K562 (cell line): ENCODE data around the gene SLC17A8. TPM values are rescaled to one million over a fixed set of nuclear protein-coding genes. Genes with fewer than 3 reads are reported as not detected.

Source experiments
- ATAC-seq: fragments of 200-7000 bp; cut with Tn5 transposase; 3 replicates; pipeline ENCODE4 v1.9.1; 2020; ENCODE audit warnings: moderate library complexity
- BruUV-seq: library from RNA; stranded (reverse); fragments of 400-500 nt; replicated peaks from 2 replicates; lab custom pipeline; 2021; lab: Mats Ljungman, UMichigan
- CTCF ChIA-PET: fragments of 300-600 bp; formaldehyde crosslinking; extraction: SDS; loops from one replicate; lab custom pipeline; 2021; ENCODE audit warnings: low intra/inter-chr PET ratio; lab: Yijun Ruan, JAX
- POLR2A ChIA-PET: fragments of 300-600, 350-650 bp; sonication (Branson Sonifier 250); formaldehyde crosslinking; extraction: SDS; loops from one replicate; lab custom pipeline; 2021; ENCODE audit warnings: antibody characterized with exemption, inconsistent platforms; lab: Yijun Ruan, JAX
- DNase-seq, 4 experiments: peaks; one replicate each; pipeline versions ENCODE4 v3.0.0 to v3.0.0-alpha.2; 2011 to 2018; ENCODE audit warnings: low spot score in 3 of 4, mixed read lengths in 3 of 4; ENCODE audit errors: extremely low read depth in 1 of 4
- FAIRE-seq: peaks from 2 replicates; lab custom pipeline; 2011; peaks lifted over from hg19 to GRCh38; lab: Jason Lieb, UNC
- H2AFZ ChIP-seq: 2 replicates; pipeline ENCODE4 v1.6.0; 2011; ENCODE audit warnings: low read depth, low read length, control low read depth, inconsistent platforms
- H3K27ac ChIP-seq: fragments of 200-600 bp; 3 replicates; pipeline ENCODE4 v1.8.0; 2011; ENCODE audit warnings: low read depth, mild to moderate bottlenecking, control low read depth, inconsistent platforms, low read length, moderate library complexity, mixed read lengths; ENCODE audit errors: extremely low read depth
- H3K27me3 ChIP-seq, 2 experiments: fragments of 300-600 bp in 1 of 2; 2 replicates in 1 of 2; 3 replicates in 1 of 2; pipeline versions ENCODE4 v1.6.0 to v1.8.0; 2011; ENCODE audit warnings: inconsistent platforms in 2 of 2, low read length in 2 of 2, mild to moderate bottlenecking in 1 of 2, mixed read lengths in 1 of 2, moderate library complexity in 1 of 2; ENCODE audit not compliant: control insufficient read depth in 2 of 2, insufficient read depth in 2 of 2
- H3K36me3 ChIP-seq: fragments of 300-600 bp; 3 replicates; pipeline ENCODE4 v1.8.0; 2011; ENCODE audit warnings: mild to moderate bottlenecking, low read length, inconsistent platforms; ENCODE audit not compliant: control insufficient read depth, insufficient read depth
- H3K4me1 ChIP-seq, 2 experiments: fragments of 200-600 bp in 1 of 2; replicated peaks in 1 of 2; 2 replicates in 1 of 2; 3 replicates in 1 of 2; pipeline versions ENCODE4 v1.5.1 to v1.8.0; 2011; ENCODE audit warnings: inconsistent platforms in 2 of 2, low read length in 2 of 2, mild to moderate bottlenecking in 1 of 2, mixed read lengths in 1 of 2, moderate library complexity in 1 of 2; ENCODE audit not compliant: control insufficient read depth in 2 of 2, insufficient read depth in 2 of 2
- H3K4me2 ChIP-seq: 2 replicates; pipeline ENCODE4 v1.6.1; 2011; ENCODE audit warnings: low read length, control low read depth, inconsistent platforms, mixed read lengths; ENCODE audit not compliant: insufficient read depth
- H3K4me3 ChIP-seq: fragments of 200-600 bp; sonication (generic), shearing (Covaris generic); 2 replicates; pipeline ENCODE4 v1.5.1; 2016; ENCODE audit warnings: control low read depth, inconsistent platforms
- H3K79me2 ChIP-seq: fragments of 200-600 bp; 3 replicates; pipeline ENCODE4 v1.8.0; 2011; ENCODE audit warnings: low read length, inconsistent platforms; ENCODE audit not compliant: control insufficient read depth, insufficient read depth
- H3K9ac ChIP-seq, 2 experiments: 2 replicates each; pipeline versions ENCODE4 v1.6.0 to v1.6.1; 2011; ENCODE audit warnings: low read depth in 2 of 2, low read length in 2 of 2, control low read depth in 1 of 2, inconsistent platforms in 1 of 2, mild to moderate bottlenecking in 1 of 2, mixed read lengths in 1 of 2; ENCODE audit not compliant: insufficient read depth in 1 of 2
- H3K9me1 ChIP-seq: one replicate; pipeline ENCODE4 v1.6.0; 2011; ENCODE audit warnings: inconsistent platforms, mild to moderate bottlenecking, low read length, moderate library complexity; ENCODE audit not compliant: control insufficient read depth, insufficient read depth
- H3K9me3 ChIP-seq: replicated peaks from 2 replicates; pipeline ENCODE4 v1.5.1; 2011; ENCODE audit warnings: low read depth, low read length, inconsistent platforms; ENCODE audit not compliant: control insufficient read depth, insufficient read depth
- H4K20me1 ChIP-seq: replicated peaks from 2 replicates; pipeline ENCODE4 v1.6.1; 2011; ENCODE audit warnings: low read length, inconsistent platforms, mixed read lengths; ENCODE audit not compliant: control insufficient read depth, insufficient read depth
- ATF3 ChIP-seq, 2 experiments: fragments of 450-650 bp in 1 of 2; sonication (generic) in 1 of 2; formaldehyde crosslinking in 1 of 2; IDR thresholded peaks in 1 of 2; conservative IDR thresholded peaks in 1 of 2; 2 replicates each; pipeline versions ENCODE4 v1.6.1 to v1.8.1; 2016 to 2023; ENCODE audit warnings: mild to moderate bottlenecking in 2 of 2, moderate library complexity in 2 of 2, inconsistent platforms in 1 of 2, missing genetic modification reagents in 1 of 2
- SP2 ChIP-seq: IDR thresholded peaks from 2 replicates; pipeline ENCODE4 v1.6.1; 2011; ENCODE audit warnings: mild to moderate bottlenecking, low read depth, low read length, moderate library complexity; ENCODE audit not compliant: poor library complexity, severe bottlenecking; ENCODE audit errors: extremely low read depth
- ZNF12 ChIP-seq: sonication (generic); formaldehyde crosslinking; IDR thresholded peaks from 2 replicates; pipeline ENCODE4 v1.4.0; 2020; ENCODE audit warnings: mild to moderate bottlenecking, missing genetic modification reagents
- WGBS: fragments of 100-300 bp; shearing (Covaris generic); methylation state at CpG from one replicate; pipeline ENCODE4 v1.1.6; 2016; ENCODE audit warnings: low coverage, mixed read lengths; ENCODE audit not compliant: insufficient coverage; ENCODE audit errors: missing lambda C conversion rate; 5-methylcytosine and 5-hydroxymethylcytosine counted together
- in situ Hi-C: fragments of 300-500 bp; cut with MboI; formaldehyde crosslinking; loops from 4 replicates; pipeline ENCODE4 v1.15.0; 2018; ENCODE audit warnings: inconsistent platforms, mixed read lengths
- intact Hi-C: fragments of 100-400 bp; cut with micrococcal nuclease; formaldehyde crosslinking; loops from 2 replicates; pipeline ENCODE4 v1.14.2; 2022
- polyA plus RNA-seq, 8 experiments: library from polyadenylated mRNA; depleted of rRNA in 4 of 8; stranded (reverse) in 5 of 8; unstranded in 3 of 8; fragments of >200 nt; fragmentation: Nextera tagmentation in 2 of 8; fragmentation: Illumina TruSeq in 1 of 8; extraction: Ambion mirVana in 2 of 8; extraction: Trizol in 1 of 8; gene quantifications; 2 replicates each; pipeline versions ENCODE4 v1.2.1 to v1.2.3, GENCODE V29; 2011 to 2014; ENCODE audit warnings: inconsistent platforms in 1 of 8, missing spikeins in 1 of 8
- total RNA-seq, 7 experiments: library from RNA; depleted of rRNA in 6 of 7; stranded (reverse); fragments of >200 nt in 6 of 7; fragmentation: Illumina TruSeq in 2 of 7; extraction: Trizol in 2 of 7; gene quantifications; 2 replicates each; pipeline versions ENCODE4 v1.2.1 to v1.2.3, GENCODE V29; 2011 to 2021; ENCODE audit warnings: low replicate concordance in 1 of 7

SLC17A8 gene
- total and polyA plus RNA-seq, 9 of the 15 experiments (the other 6 are each of a cell fraction or from before 2014, with no cell fraction given) = 0.03 TPM; not detected in 8

GRCh38 chr12:100345020-100345767 lies 11.7 kb upstream of the SLC17A8 start:
- Histone ChIP-seq H3K9ac (peak overlapping the region in 1 of 2 experiments; percentile 19; a peak in 1 of 4 replicates), H3K4me1 (no peaks in the 10 kb centered on the region), H3K4me2 (no peak overlapping the region), H3K9me1 (no peaks in the 10 kb centered on the region), H3K9me3 (no peaks in the 10 kb centered on the region), H3K79me2 (no peaks in the 10 kb centered on the region), H4K20me1 (no peaks in the 10 kb centered on the region), H3K27ac (no peak overlapping the region), H3K27me3 (no peaks in the 10 kb centered on the region), H3K36me3 (no peaks in the 10 kb centered on the region), H2AFZ (no peak overlapping the region), H3K4me3 (no peak overlapping the region)
- in situ Hi-C loops (loop anchor here (10.0 kb wide), 1 partner anchor 330 kb away; no protein-coding TSS in a partner anchor), intact Hi-C loops (loop anchor here (2.0 to 5.0 kb wide), 3 partner anchors 110 to 327 kb away; no protein-coding TSS in a partner anchor)
- no TSS peak for BruUV-seq
- no peak for TF ChIP-seq SP2
- no peak for TF ChIP-seq ZNF12 (CRISPR knock-in tag)
- no peak for TF ChIP-seq ATF3 (IDR thresholded peaks at IDR 0.05)
- no peak for TF ChIP-seq ATF3 (CRISPR knock-in tag; conservative IDR thresholded peaks at IDR 0.05)
- WGBS = 10% methylated on average over 1 of the region's 1 CpG
- no peak for DNase-seq
- ChIA-PET POLR2A (interaction anchor here (0.6 kb wide), 1 partner anchor 1204 kb away, joined by 3 read pairs; no protein-coding TSS in a partner anchor), CTCF (no interaction called here)
- ATAC-seq = peak; percentile 25; the same call in 2 of the 3 replicates
- no peak for FAIRE-seq
